NCI-H226 (cell line): Measurements from ENCODE around the gene GPR137.
"Not testable (repeated sequence)": the region's sequence is repeated elsewhere in the genome, so short reads cannot be mapped to it uniquely, and the experiment has no call there.

Experiments used
- DNase-seq: peaks from one replicate; pipeline ENCODE4 v3.0.0-alpha.2; 2015

GPR137 gene

GRCh38 chr11:64284962-64285884 is at the start of gene GPR137:
GPR137 (plus strand) TSS chr11:64285848; CDS start chr11:64286525, 677 bp downstream.
- peak; percentile 85 for DNase-seq

- DNase-seq = no peak
Measured at GRCh38 chr11:64237484-64237951, 48.1 kb upstream of the GPR137 start.

- no peak for DNase-seq
Measured at GRCh38 chr11:64238076-64238475, 47.6 kb upstream of the GPR137 start.

- no peak for DNase-seq
Measured at GRCh38 chr11:64238999-64239398, 46.6 kb upstream of the GPR137 start.

GRCh38 chr11:64239662-64240434 is 45.8 kb upstream of the GPR137 start:
- no peak for DNase-seq

- DNase-seq = peak; percentile 94
Measured at GRCh38 chr11:64240435-64241240, 45.0 kb upstream of the GPR137 start, which contains the start of gene FKBP2. FKBP2 (plus strand) TSS chr11:64241095; CDS start chr11:64242388, 1,293 bp downstream.

- peak; percentile 91 for DNase-seq
Measured at GRCh38 chr11:64241241-64241490, 44.5 kb upstream of the GPR137 start.

- DNase-seq = peak; percentile 48
Measured at GRCh38 chr11:64241491-64242374, 43.9 kb upstream of the GPR137 start.

- DNase-seq = no peak
Measured at GRCh38 chr11:64243236-64243854, 42.3 kb upstream of the GPR137 start.

GRCh38 chr11:64244107-64244506 is 41.5 kb upstream of the GPR137 start:
- DNase-seq = no peak

- no peak for DNase-seq
Measured at GRCh38 chr11:64244966-64245365, 40.7 kb upstream of the GPR137 start.

- DNase-seq = peak; percentile 24
Measured at GRCh38 chr11:64245401-64245796, 40.2 kb upstream of the GPR137 start.

- DNase-seq = peak; percentile 97
Measured at GRCh38 chr11:64245797-64246620, 39.6 kb upstream of the GPR137 start.

GRCh38 chr11:64246621-64246870 is 39.1 kb upstream of the GPR137 start:
- DNase-seq = not testable (repeated sequence)

- DNase-seq = peak; percentile 70
Measured at GRCh38 chr11:64246871-64247728, 38.5 kb upstream of the GPR137 start, which contains the start of gene PPP1R14B. PPP1R14B (minus strand) TSS chr11:64246943; CDS start chr11:64246673, 270 bp downstream.

- DNase-seq = no peak
Measured at GRCh38 chr11:64247729-64248531, 37.7 kb upstream of the GPR137 start.

- no peak for DNase-seq
Measured at GRCh38 chr11:64248578-64248977, 37.1 kb upstream of the GPR137 start.

- DNase-seq = no peak
Measured at GRCh38 chr11:64249038-64249437, 36.6 kb upstream of the GPR137 start.
